Kidney (tissue), 14 donors: Measurements from ENCODE around the gene HRK. TPM values are rescaled to one million over a fixed set of nuclear protein-coding genes. Genes with fewer than 3 reads are reported as not detected.
A peak's percentile ranks its signal among the peaks of the same experiment; 100 is the strongest.

ENCODE experiments used
- DNase-seq, 5 donors: peaks; one replicate each; pipeline ENCODE4 v3.0.0-alpha.2; 2013 to 2020
- FAIRE-seq: peaks from 2 replicates; lab custom pipeline; 2012; peaks lifted over from hg19 to GRCh38; lab: Jason Lieb, UNC
- H3K27ac ChIP-seq, 2 donors: one replicate each; pipeline ENCODE4 v1.7.0; 2013; ENCODE audit warnings: low read depth in 2 of 2, low read length in 2 of 2, inconsistent platforms in 1 of 2
- H3K27me3 ChIP-seq: one replicate; pipeline ENCODE4 v1.7.1; 2013; ENCODE audit warnings: low read length, inconsistent platforms; ENCODE audit not compliant: control insufficient read depth, insufficient read depth
- H3K36me3 ChIP-seq, 3 donors: one replicate each; pipeline versions ENCODE4 v1.7.0 to v1.7.1; 2013; ENCODE audit warnings: low read length in 3 of 3, control low read depth in 1 of 3, inconsistent platforms in 1 of 3; ENCODE audit not compliant: insufficient read depth in 3 of 3, control insufficient read depth in 2 of 3
- H3K4me1 ChIP-seq, 3 donors: one replicate each; pipeline versions ENCODE4 v1.7.0 to v1.7.1; 2013; ENCODE audit warnings: low read length in 3 of 3, inconsistent platforms in 1 of 3, low read depth in 1 of 3; ENCODE audit not compliant: control insufficient read depth in 2 of 3, insufficient read depth in 2 of 3
- H3K4me3 ChIP-seq, 3 donors: one replicate each; pipeline versions ENCODE4 v1.7.0 to v1.8.1; 2013; ENCODE audit warnings: low read length in 3 of 3, control low read depth in 1 of 3, inconsistent platforms in 1 of 3
- H3K9ac ChIP-seq, 3 donors: one replicate each; pipeline versions ENCODE4 v1.7.0 to v1.7.1; 2013; ENCODE audit warnings: low read length in 3 of 3, control low read depth in 1 of 3, inconsistent platforms in 1 of 3
- H3K9me3 ChIP-seq, 3 donors: one replicate each; pipeline versions ENCODE4 v1.7.0 to v1.7.1; 2013; ENCODE audit warnings: low read length in 3 of 3, control low read depth in 1 of 3, inconsistent platforms in 1 of 3; ENCODE audit not compliant: control insufficient read depth in 2 of 3, insufficient read depth in 1 of 3
- intact Hi-C: fragments of 100-400 bp; cut with DNase I; formaldehyde crosslinking; loops from one replicate; pipeline ENCODE4 v1.11.1; 2022
- polyA plus RNA-seq: library from polyadenylated mRNA; stranded (reverse); fragments of 350-450 nt; fragmentation: Illumina TruSeq; extraction: RNeasy Lipid Tissue Mini Kit (QIAGEN cat#74804); gene quantifications from one replicate; pipeline ENCODE4 v1.2.3, GENCODE V29; 2014; ENCODE audit warnings: low read depth, low replicate concordance; ENCODE audit not compliant: insufficient read depth
- total RNA-seq: library from RNA; stranded (reverse); fragmentation: NEBNext Ultra II Directional; extraction: Animal tissue kit (Norgen Biotek cat#: 25700); gene quantifications from one replicate; pipeline ENCODE4 v1.2.1, GENCODE V29; 2021
- TF ChIP-seq, protein P1 (sequence below): IDR thresholded peaks from 3 replicates; pipeline ENCODE4 v1.5.1; 2012; ENCODE audit warnings: mild to moderate bottlenecking, moderate library complexity, borderline replicate concordance; ENCODE audit not compliant: insufficient read depth; ENCODE audit errors: extremely low read depth
- donor health status: control.
- donor health status: control.
- donor health status: control.
- donor health status: control.
- donor health status: control.
- donor health status: DM: yes; HTN: yes; CAD: no.
- donor health status: Normal renal cell carcinoma (clear cell type).

The HRK gene
- total and polyA plus RNA-seq, 2 donors from 2014 or later = 5.0 TPM; not detected in 1

DNA sequence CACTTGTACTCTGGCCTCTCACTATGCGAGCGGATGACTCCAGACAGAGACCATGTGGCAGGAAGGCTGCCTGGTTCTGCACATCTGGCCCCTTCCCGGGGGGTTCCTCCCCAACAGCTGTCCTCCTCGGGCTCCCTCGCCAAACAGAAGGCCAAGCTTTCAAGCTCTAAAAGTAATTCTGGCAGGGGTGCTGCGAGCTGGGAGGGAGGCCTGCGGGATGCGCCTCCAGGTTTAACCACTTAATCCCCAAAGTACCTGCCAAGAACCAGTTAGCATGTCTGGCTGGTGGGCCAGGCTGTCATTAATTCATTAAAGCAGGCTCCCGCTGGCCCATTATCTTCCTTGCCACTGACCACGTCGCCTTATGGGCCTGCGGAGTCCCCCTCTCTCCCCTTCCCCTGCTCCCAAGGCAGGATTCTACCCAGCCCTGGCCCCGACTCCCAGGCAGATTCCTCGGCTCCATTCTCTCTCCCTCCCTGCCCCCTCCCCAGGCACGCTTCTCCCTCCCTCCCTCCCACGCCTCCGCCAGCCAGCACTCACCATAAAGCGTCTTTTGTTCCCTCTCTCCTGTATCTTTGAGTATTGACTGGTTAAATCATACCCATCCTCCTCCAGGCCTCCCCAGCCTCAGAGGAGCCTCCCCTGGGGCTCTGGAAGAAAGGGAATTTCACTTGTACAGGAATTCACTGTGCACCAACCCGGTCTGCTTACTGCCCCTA is 4.9 kb downstream of the HRK start:
- TF ChIP-seq, protein P1, sequence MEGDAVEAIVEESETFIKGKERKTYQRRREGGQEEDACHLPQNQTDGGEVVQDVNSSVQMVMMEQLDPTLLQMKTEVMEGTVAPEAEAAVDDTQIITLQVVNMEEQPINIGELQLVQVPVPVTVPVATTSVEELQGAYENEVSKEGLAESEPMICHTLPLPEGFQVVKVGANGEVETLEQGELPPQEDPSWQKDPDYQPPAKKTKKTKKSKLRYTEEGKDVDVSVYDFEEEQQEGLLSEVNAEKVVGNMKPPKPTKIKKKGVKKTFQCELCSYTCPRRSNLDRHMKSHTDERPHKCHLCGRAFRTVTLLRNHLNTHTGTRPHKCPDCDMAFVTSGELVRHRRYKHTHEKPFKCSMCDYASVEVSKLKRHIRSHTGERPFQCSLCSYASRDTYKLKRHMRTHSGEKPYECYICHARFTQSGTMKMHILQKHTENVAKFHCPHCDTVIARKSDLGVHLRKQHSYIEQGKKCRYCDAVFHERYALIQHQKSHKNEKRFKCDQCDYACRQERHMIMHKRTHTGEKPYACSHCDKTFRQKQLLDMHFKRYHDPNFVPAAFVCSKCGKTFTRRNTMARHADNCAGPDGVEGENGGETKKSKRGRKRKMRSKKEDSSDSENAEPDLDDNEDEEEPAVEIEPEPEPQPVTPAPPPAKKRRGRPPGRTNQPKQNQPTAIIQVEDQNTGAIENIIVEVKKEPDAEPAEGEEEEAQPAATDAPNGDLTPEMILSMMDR = no peak
- DNase-seq = peak; percentile 21 to 67 (median 56)
- peaks cover 0 to 6% (median 0%) of the 10 kb centered on the region in 3 donors for H3K4me1 ChIP-seq
- no peak overlapping the region for H3K27ac ChIP-seq
- FAIRE-seq = no peak
- H3K9me3 ChIP-seq = peaks cover 0 to 4% (median 0%) of the 10 kb centered on the region in 3 donors
- H3K27me3 ChIP-seq = peaks cover 29% of the 10 kb centered on the region
- intact Hi-C loops = no loop called here
- no peak overlapping the region for H3K9ac ChIP-seq
- no peaks in the 10 kb centered on the region for H3K36me3 ChIP-seq
- no peak overlapping the region for H3K4me3 ChIP-seq

DNA sequence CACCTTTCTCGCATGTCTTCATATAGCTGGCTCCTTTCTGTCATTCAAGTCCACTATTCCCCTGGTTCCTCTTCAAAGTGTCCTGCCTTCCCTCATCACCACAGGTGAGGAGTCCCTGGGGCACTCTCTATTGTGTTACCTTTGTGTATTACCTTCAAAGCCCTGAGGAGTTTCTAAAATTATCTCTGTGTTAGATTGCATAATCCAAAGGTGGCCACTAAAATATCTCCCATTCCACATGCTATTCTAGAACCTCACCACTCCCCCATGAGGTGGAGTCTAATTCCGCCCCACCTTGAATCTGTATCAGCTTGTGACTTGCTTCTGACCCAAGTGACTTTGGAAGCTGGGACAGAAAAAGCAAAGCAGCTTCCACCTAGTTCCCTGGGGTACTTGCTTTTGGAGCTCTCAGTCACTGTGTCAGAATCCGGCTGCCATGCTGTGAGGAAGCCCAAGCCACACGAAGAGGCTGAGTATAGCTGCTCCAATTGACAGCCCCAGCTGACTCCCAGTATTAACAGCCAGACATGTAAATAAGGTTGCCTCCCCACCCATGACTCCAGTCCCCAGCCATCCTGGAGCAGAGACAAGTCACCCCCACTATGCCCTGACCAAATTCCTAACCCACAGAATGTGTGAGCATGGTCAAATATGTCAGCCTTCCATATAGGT is 6.8 kb downstream of the HRK start:
- peaks cover 19% of the 10 kb centered on the region for H3K27me3 ChIP-seq
- peak in 1 of 5 donors; percentile 9 for DNase-seq

DNA sequence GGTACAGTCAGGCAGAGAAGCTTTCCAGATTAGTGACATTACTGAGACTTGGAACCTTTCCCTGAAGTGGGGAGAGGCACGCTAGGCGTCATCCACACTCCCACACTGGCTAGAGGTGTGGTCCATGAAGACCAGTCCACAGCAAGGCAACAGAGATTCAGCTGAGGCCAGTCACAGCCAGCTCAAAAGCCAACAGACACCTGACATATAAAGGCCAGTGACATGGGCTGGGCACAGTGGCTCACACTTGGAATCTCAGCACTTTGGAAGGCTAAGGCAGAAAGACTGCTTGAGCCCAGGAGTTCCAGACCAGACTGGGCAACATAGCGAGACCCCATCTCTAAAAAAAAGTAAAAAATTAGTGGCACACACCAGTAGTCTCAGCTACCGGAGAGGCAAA is 10.9 kb downstream of the HRK start:
- TF ChIP-seq, protein P1 = no peak
- H3K36me3 ChIP-seq = no peaks in the 10 kb centered on the region
- peaks cover 0 to 4% (median 0%) of the 10 kb centered on the region in 3 donors for H3K9me3 ChIP-seq
- no peak overlapping the region for H3K9ac ChIP-seq
- no peaks in the 10 kb centered on the region for H3K4me1 ChIP-seq
- H3K4me3 ChIP-seq = no peak overlapping the region
- H3K27me3 ChIP-seq = no peaks in the 10 kb centered on the region
- FAIRE-seq (no peak), DNase-seq (no peak)
- intact Hi-C loops = no loop called here
- no peak overlapping the region for H3K27ac ChIP-seq

More for the DNA sequence above, 6.8 kb downstream of the HRK start:
- no peaks in the 10 kb centered on the region for H3K4me1 ChIP-seq
- peaks cover 0 to 4% (median 0%) of the 10 kb centered on the region in 3 donors for H3K9me3 ChIP-seq
- H3K4me3 ChIP-seq = no peak overlapping the region
- no peak for FAIRE-seq
- no peaks in the 10 kb centered on the region for H3K36me3 ChIP-seq
- no peak overlapping the region for H3K9ac ChIP-seq
- intact Hi-C loops = no loop called here
- H3K27ac ChIP-seq = no peak overlapping the region
- TF ChIP-seq, protein P1 = no peak
